ENCODE results near the gene MYL3. TPM values are rescaled to one million over a fixed set of nuclear protein-coding genes. Genes with fewer than 3 reads are reported as not detected.

MYL3 gene
- polyA plus RNA-seq, 1 experiment, result not detected

- no peak for DNase-seq (ENCODE audit: low read depth, low spot score)
- Histone ChIP-seq H3K4me3 (ENCODE audit: low read depth, low read length) (no peak overlapping the region), H3K27ac (ENCODE audit: low read depth, low read length) (no peak overlapping the region), H3K9me3 (ENCODE audit: control insufficient read depth, insufficient read depth, low read length) (no peaks in the 10 kb centered on the region), H3K27me3 (ENCODE audit: control insufficient read depth, insufficient read depth, low read length) (peaks cover 11% of the 10 kb centered on the region)
- ChIA-PET CTCF (interaction anchor here (0.6 to 4.3 kb wide), 4 partner anchors 17 to 311 kb away, joined by 3 to 19 read pairs (median 6); no protein-coding TSS in a partner anchor), POLR2A (no interaction called here)
- TF ChIP-seq, protein P1, sequence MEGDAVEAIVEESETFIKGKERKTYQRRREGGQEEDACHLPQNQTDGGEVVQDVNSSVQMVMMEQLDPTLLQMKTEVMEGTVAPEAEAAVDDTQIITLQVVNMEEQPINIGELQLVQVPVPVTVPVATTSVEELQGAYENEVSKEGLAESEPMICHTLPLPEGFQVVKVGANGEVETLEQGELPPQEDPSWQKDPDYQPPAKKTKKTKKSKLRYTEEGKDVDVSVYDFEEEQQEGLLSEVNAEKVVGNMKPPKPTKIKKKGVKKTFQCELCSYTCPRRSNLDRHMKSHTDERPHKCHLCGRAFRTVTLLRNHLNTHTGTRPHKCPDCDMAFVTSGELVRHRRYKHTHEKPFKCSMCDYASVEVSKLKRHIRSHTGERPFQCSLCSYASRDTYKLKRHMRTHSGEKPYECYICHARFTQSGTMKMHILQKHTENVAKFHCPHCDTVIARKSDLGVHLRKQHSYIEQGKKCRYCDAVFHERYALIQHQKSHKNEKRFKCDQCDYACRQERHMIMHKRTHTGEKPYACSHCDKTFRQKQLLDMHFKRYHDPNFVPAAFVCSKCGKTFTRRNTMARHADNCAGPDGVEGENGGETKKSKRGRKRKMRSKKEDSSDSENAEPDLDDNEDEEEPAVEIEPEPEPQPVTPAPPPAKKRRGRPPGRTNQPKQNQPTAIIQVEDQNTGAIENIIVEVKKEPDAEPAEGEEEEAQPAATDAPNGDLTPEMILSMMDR (IDR thresholded peaks at IDR 0.05; ENCODE audit: low read depth, low read length), result no peak
These were observed 14.1 kb downstream of the MYL3 start for GRCh38 chr3:46849045-46849631.

DNA sequence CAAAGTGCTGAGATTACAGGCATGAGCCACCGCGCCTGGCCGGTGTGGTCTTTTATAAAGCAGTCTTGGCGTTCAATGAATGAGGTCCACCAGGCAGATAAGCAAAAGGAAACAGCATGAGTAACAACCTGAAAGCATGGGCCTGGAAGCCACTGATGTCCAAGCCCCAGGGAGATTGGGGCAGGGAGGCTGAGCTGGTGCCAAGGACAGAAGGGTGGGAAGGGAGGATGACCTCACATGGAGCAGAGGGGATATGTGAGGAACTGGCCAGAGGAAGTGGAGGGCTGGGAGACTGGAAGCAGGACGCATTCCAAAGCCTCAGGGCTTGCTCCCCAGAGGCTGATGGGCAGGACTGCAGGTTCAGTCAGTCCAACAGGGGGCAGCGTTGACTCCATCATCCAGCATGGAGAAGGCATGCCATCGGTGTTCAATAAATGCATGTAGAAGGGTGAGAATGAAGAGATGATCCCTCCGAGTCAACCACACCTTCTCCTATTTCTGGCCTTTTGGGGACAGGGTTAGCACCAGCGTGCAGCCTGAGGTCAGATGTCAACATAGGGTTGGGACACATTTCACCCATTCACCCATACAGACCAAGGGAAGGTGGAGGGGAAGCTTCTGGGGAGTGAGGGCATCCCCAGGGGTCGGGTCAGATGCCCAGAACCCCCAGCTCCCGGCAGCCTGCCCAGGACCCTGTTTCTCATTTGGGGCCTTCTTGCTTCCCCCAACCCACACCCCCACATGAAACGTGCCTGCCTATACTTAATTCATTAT lies 14.8 kb downstream of the MYL3 start:
- Histone ChIP-seq H3K4me3 (ENCODE audit: low read depth, low read length) (no peak overlapping the region), H3K27me3 (ENCODE audit: control insufficient read depth, insufficient read depth, low read length) (peaks cover 11% of the 10 kb centered on the region), H3K27ac (ENCODE audit: low read depth, low read length) (no peak overlapping the region), H3K9me3 (ENCODE audit: control insufficient read depth, insufficient read depth, low read length) (no peaks in the 10 kb centered on the region)
- TF ChIP-seq, protein P1 (IDR thresholded peaks at IDR 0.05; ENCODE audit: low read depth, low read length), result peak; percentile 44
- ChIA-PET POLR2A (no interaction called here), CTCF (interaction anchor here (0.6 to 4.3 kb wide), 3 partner anchors 19 to 312 kb away, joined by 3 to 19 read pairs (median 3); no protein-coding TSS in a partner anchor)
- no peak for DNase-seq (ENCODE audit: low read depth, low spot score)

DNA sequence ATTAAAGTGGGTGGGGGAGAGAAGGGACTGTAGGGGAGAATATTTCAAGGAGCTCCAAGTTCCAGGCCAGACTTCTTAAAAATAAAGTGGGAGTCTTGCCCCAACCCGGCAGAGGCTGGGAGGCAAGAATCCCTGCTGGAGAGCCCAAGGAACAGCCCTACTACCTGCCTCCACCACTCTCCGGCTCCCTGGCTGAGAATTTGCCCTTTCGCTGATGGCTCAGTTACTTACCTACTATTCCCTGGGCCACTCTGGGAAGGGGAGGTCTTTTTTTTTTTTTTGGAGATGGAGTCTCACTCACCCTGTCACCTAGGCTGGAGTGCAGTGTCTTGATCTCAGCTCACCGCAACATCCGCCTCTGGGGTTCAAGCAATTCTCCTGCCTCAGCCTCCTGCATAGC lies 15.5 kb downstream of the MYL3 start:
- no peak for DNase-seq (ENCODE audit: low read depth, low spot score)
- POLR2A ChIA-PET, result no interaction called here
- TF ChIP-seq, protein P1 (IDR thresholded peaks at IDR 0.05; ENCODE audit: low read depth, low read length), result no peak

DNA sequence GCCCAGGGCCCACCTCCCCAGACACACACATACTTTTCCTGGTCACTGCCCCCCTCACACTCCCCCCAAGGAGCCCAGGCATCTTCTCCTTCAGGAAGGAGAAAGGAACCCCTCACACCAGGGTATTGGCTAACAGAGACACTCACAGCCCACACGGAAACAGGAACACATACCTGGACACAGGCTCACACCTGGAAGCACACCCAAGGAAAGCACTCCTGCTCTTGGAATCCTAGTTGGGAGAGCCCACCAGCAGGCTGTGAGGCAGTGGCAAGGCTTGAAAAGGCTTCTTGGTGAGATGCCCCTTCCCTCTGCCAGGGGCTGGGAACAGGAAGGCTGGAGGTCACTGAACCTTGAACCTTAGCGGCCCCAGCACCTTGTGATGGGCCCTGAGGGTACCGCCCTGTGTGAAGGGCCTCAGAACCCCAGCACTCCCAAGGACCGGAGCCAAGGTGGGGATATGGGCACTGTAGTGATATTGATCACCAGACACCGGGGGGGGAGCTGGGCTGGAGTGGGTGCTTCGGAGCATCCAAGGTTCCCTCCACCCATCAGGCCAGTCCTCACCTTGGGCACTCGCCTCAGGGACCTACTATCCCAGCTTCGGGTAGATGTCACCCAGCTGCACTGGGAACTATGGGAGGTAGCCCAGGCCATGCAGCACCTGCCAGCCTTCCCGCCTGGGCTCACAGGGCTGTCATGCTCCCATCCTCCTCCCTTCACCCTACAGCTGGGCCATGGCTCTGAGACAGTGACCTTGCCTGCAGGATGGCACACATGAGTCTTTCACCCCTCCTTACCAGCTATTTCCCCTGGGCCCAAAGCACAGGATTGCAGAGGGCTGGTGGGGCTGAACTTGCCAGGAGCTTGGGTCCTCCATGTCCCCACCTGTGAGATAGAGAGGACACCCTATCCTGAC lies 16.4 kb downstream of the MYL3 start:
- DNase-seq (ENCODE audit: low read depth, low spot score), result no peak
- Histone ChIP-seq H3K27me3 (ENCODE audit: control insufficient read depth, insufficient read depth, low read length) (peaks cover 11% of the 10 kb centered on the region), H3K9me3 (ENCODE audit: control insufficient read depth, insufficient read depth, low read length) (no peaks in the 10 kb centered on the region), H3K27ac (ENCODE audit: low read depth, low read length) (no peak overlapping the region), H3K4me3 (ENCODE audit: low read depth, low read length) (peak overlapping the region; percentile 58; the same call in 1 of the 2 replicates)
- ChIA-PET CTCF (interaction anchor here (0.6 to 4.3 kb wide), 30 partner anchors 11 to 1435 kb away, joined by 3 to 30 read pairs (median 5); no protein-coding TSS in a partner anchor), POLR2A (interaction anchor here (0.5 to 0.6 kb wide), 2 partner anchors 126 to 481 kb away, joined by 3 read pairs; no protein-coding TSS in a partner anchor)
- TF ChIP-seq, protein P1 (IDR thresholded peaks at IDR 0.05; ENCODE audit: low read depth, low read length), result no peak

More for the DNA sequence above, 15.5 kb downstream of the MYL3 start:
- H3K27ac ChIP-seq (ENCODE audit: low read depth, low read length), result no peak overlapping the region
- H3K4me3 ChIP-seq (ENCODE audit: low read depth, low read length), result no peak overlapping the region
- H3K27me3 ChIP-seq (ENCODE audit: control insufficient read depth, insufficient read depth, low read length), result peaks cover 11% of the 10 kb centered on the region
- no peaks in the 10 kb centered on the region for H3K9me3 ChIP-seq (ENCODE audit: control insufficient read depth, insufficient read depth, low read length)
- CTCF ChIA-PET, result interaction anchor here (0.9 to 4.3 kb wide), 3 partner anchors 19 to 61 kb away, joined by 4 to 30 read pairs (median 19); no protein-coding TSS in a partner anchor

Data from AG04450 (cell line).